HG02852 (cell line): ENCODE data around the gene TMEFF2.

Experiments used
- ATAC-seq: cut with Tn5 transposase; IDR thresholded peaks from one replicate; pipeline ENCODE4 v1.9.1; 2021; ENCODE audit warnings: mild to moderate bottlenecking, moderate library complexity; ENCODE audit not compliant: unreplicated experiment

Gene TMEFF2

DNA sequence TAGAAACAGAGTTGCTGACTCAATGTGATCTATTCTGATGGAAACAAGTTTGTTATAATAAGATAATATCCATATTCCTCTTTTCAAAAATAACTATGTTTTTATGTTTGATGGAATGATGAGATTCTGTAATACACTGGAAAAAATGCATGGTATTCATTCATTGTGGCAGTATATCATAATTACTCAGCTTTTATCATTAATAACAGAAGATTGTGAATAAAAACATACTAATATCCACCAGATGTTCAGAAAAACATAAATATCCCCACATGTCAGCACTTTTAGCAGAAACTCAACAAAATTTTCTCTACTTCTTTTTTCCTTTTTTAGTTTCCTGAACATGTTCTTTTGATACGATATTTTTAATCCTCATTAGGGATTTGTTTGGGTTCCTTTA, 217.0 kb downstream of the TMEFF2 start:
- no peak for ATAC-seq

DNA sequence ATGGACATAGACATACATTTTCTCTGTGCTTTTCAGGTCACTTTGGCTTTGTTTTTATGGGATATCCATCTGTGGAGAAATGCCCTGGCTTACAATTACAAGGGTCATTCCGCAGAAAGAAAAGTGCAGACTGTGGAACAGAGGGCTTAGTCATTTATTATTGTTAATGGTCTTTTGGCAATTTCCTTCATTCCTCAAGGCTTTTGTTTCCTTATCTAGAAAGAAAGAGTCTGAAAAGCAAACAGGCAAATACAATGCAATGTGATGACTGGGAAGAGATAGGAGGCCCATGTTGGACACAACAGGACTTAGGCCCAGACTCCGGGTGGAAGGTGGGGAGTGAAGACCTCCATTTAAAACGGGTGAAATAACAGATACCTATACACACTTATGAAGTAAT, 218.3 kb downstream of the TMEFF2 start:
- no peak for ATAC-seq

DNA sequence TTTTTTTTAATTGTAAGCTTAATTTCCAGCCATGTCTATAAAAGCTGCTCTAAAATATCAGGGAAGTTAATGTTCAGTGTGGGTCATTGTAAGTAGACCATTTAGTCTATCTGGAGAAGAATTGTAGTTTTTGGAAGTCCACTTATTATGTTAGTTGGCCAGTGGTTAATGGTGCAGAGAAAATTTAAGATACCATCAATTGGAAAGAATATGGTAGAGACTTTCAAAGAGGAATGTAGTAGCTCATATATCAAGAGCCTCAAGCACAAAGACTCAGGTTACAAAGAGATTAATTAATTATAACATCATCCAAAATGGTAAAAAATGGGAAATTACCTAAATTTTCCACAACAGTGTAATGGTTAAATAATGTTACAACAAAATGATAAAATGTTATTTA, 220.1 kb downstream of the TMEFF2 start:
- ATAC-seq, result no peak

DNA sequence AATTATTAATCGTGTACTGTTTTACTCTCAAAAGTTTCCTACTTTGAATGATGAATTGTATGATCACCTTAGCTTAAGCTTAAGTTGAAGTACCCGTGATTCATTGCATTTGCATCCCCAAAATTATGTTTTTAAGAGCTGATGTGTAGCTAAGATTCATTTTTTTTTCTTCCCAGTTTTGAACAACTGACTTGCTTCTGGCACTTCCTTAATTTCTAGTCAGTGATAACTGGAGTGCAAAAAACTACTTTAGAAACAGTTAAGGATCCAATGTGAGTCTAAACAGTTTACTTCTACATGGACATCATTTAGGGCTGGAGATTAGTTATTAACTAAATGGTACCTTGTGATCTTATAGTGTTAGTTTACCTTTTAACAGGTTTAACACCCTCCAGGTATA, 223.9 kb downstream of the TMEFF2 start:
- ATAC-seq, result no peak

DNA sequence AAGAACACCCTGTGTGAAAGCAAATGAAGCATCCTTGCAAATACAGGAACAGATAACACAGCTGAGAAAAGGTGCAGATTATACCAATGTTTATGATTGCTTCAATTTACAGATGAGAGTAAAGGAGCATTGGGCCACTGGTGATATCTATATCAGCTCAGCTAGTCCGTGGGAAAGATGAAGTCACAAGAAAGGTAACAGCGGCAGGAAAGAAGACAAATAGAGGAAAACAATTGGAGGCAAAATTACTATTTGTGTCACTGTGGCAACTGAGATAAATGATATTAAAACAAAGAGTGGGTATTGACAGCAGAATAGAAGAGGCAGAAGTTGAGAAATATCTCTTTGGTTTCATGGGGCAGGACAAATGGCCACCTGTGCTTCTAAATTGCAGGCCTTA, 226.6 kb downstream of the TMEFF2 start:
- no peak for ATAC-seq

DNA sequence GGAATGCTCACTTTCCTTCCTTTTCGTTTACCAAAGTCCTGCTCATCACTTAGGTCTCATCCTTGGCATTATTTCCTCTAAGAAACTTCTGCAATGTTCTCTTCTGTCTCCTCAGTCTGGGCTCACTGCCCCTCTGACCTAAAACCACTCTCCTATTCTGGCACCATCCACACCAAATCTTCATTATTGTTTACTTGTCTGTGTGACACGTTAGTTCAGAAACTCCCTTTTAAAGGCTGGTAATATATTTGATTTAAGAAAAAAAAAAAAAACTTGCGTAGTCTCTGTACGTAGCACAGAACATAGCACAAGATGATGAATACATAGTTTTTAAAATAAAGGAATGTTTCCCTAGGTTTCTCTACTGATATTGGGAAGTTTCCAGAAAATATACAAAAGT, 229.0 kb downstream of the TMEFF2 start:
- no peak for ATAC-seq

DNA sequence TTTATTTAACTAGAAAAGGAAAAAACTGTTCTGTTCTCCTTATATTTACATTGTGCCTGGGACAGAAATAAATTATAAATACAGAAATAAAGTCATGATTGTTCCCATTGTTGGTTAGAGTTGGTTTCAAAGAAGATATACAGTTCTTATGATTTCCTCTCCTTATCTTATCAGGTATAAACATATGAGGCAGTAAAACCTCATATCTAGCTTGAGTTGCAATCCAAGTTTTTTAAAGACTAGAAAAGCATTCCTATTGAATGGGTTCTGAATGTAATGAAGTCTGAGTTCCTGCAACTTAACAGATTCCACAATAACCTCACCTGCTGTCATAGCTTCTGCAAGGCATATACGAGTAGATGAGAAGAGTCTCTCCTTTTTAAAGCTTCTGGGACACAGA, 233.2 kb downstream of the TMEFF2 start:
- no peak for ATAC-seq

DNA sequence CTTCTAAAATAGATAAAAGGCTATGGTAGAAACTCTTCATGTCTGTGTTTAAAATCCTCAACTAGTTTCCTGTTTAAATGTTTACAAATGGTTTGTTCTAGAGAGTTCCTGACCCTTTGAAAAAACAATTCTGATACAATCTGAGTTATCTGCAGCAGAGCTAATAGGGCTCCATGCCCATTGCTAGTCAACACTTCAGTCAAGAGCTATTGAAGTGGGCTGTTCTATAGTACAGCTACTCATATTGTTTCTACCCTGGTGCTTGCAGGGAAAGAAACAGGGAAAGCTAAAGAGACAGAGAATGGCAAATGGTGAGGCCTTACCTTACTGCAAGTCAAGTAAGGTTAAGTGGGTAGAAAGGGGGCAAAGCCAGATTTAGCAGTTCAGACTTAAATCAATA, 235.5 kb downstream of the TMEFF2 start:
- no peak for ATAC-seq

DNA sequence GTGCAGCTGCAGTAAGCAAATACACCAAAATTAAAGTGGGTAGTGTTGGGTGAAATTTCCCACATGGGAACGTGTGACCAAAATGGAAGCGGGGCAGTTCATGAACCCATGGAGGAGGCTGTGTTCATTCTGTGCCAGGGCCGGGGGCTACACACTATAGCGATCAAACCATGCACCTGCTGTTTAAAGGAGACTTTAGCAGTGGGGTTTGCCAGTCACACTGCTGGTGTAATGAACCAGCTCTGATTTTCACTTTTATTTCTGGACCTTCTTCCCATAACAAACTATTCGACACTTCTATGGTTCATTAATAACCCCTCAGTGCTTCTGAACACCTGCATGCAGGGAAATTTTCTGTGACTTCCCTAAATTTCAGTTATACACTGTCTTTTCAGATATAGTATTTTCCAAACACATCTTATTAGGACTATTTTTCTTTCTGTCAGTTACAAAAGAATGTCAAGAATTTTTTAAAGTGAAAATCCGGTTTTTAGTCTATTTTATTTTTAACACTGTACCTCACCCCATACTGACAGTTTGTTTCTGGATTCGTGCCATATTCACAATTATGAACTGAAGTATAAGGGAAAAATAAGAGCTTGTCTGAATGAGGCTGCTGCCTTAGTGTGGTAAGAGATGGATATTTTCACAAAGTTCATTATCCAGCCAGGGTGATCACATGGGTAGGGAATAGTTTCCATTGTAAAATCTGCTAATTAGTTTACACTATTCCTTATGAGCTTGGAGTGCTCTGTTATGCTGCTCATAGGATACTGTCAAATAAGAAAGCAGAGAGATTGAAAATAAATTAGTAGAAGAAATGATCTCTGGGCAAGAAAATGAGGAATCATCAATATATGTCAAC, 236.5 kb downstream of the TMEFF2 start:
- ATAC-seq, result no peak

DNA sequence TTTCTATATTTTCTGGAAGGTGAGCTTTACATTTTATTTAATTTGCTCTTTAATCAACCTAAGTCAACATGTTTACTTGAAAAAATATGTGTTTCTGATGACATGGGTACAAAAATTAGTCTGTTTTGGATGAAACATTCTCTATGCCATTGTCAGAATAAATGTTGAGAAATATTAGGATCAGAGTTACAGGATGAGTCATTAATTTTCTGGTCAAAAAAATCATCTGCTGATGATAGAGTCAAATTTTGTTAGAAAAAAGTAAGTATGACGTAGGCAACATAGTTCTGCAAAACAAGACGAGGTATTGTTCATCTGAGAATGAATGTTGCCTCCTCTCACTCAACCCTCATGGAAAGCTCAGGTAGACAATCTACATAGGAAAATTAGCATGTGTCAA, 240.3 kb downstream of the TMEFF2 start:
- ATAC-seq, result no peak

DNA sequence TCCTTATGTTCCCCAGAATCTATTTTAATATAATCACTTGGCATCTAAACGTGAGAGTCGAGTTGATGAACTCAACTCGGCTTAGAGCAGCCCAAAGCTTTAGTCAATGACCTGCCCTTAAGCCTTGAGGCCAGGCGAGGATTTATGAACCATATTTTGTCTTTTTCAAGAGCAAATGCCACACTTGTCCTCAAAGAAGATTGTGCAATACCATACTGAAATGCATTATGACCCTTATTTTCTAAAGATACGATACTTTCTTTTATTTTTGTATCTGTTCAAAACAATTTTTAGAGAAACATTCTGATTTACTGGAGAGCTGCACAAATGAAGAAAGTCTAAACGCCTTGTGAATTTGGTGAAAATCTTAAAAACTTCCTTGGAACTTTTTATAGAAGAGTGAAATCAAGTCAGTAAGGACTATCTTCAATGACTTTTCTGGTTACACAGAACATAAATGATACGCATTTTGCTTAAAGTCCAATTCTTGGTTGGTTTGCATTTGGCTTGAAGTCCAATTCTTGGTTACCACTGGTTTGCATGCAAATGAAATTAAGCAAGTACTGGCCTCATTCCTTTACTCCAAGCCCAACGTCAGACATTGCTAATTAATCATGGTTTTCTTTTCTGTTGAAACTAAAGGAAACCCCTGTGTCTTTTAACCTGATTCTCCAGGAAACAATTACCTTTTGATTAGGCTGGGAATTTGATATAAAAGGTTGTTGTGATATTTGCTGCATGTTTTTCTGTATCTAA, 242.0 kb downstream of the TMEFF2 start:
- ATAC-seq, result no peak

DNA sequence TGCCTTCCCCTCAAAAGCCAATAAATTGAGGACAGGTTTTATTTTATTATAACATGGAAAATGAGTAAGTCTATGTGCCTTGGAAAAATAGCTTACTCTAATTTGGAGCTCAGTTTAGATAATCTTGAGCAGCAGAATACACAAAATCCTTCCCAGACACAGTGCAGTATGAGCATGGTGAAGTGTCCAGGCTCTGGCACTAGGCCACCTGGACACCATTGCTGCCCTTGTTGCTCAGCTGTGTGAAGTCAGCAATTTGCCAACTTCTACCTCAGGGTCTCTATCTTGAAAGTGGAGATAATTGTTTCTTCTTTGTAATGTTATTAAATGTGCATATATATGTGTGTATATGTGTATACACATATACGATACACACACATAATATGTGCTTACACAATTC, 242.9 kb downstream of the TMEFF2 start:
- no peak for ATAC-seq

DNA sequence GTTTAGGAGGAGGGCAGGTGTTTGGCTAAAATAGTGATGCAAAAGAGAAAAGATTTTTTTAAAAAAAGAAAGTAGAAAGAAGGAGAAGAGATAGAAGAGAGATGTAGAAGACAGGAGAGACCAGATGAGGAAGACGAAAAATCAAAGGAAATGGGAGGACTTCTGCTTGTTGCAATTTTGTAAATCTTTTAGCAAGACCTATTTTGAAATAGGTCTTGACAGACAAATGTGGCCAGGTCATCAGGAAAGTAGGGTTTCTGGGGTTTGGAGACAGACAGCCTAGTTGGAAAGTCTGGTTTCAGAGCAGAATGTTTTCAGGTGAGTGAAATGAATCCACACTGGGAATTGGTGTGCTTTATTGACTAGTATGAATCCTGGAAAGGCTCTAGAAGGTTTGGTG, 243.4 kb downstream of the TMEFF2 start:
- ATAC-seq, result no peak

DNA sequence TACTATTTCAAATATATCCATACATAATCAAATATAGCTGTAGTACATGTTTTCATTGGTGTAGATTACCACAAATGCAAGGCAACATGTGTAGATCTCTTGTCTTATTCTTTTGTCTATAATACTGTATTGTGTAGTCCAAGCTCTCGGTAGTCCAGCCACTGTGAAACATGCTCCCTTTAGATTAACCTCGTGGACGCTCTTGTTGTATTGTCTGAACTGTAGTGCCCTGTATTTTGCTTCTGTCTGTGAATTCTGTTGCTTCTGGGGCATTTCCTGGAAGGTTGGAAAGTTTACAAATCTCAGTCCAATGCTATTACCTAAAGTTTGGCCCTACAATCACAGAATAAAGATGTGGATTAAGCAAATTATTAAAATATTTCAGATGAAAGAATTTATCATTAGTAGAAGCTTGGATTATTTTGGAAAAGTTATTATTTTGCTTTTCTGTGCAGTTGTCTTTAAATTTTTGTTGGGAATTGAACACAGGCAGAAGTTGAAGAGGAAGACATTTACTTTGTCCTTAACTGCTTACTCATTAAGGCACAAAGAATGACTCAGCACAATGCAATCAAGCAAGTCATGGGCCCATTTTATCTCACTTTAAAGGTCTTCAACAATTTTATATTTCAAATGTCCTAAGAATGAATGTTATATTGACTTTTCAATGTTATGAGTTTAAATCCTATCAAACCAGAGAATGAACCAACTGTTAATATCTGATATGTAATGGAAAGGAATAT, 244.4 kb downstream of the TMEFF2 start:
- ATAC-seq, result peak; percentile 49

DNA sequence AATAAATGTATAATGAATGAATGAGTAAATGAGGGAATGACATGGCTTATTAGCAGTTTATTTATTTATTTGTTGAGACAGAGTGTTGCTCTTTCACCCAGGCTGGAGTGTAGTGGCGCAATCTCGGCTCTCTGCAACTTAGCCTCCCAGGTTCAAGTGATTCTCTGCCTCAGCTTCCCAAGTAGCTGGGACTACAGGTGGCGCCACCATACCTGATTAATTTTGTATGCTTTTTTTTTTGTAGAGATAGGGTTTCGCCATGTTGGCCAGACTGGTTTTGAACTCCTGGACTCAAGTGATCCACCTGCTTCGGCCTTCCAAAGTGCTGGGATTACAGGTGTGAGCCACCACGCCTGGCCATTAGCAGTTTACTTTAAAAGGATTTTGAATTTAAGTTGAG, 247.5 kb downstream of the TMEFF2 start:
- ATAC-seq, result no peak

DNA sequence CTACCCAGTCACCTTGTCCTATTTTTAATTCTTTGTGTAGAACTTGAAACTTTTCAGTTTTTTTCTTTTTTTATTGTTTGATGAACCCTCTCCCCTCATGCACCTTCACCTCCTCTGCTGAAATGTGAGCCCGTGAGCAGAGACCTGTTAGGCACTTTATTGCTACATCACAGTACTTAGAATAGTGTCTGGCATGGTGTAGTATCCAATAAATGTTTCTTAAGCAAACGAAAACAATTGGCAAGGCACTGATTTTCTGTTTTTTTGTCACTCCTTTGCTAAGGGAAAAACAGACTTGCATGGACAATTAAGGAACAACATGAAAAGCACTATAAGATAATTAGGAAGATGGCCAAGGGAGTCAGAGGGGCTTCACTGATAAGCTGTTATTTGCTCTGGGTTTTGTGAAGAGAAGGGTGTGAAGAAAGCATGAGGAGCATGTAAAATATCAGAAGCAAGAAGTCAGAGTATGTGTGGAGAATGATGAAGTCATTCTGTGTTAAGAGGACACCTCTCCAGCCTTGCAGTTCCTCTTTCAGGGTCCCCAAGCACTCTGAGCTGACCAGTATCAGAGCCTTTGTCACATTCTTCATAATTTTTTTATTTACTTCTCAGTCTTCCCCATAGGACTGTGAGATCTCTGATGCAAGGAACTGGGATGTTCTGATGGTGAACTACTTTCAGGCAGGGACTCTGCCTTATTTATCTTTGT, 248.1 kb downstream of the TMEFF2 start:
- ATAC-seq, result peak; percentile 46

DNA sequence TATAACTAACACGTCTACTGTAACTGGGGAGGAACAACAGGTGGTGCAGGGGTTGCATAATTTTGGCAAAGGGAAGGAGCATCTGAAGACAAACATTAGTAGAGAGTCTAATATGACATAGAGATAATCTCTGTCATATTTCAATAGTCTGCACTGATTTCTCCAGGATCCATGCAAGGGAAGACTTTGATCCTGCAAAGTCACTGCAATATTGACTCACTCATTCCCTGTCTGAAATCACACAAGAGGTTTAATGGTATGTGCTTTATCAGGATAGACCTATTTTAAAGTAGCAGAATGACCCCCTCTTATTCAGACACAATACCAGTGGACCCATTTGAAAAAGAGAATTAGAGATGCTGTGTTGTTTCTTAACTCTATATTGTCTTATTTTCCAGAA, 249.1 kb downstream of the TMEFF2 start:
- ATAC-seq, result no peak

DNA sequence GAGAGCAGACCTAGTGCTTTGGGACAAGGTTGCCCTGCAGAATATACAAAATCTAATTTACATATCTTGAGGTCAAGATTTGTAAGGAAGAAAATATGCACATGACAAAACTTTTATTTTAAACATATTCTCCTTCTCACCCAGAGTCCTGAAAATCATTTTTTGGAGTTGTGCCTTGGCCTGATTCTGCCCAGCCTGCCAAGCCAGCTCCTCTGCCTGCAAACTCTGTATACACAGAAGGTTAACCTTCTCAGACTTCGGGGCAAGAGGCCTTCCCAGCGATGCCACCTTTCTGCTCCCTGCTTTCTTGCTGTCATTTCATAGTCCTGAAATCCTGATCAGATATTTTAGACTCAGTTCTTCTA, 252.0 kb downstream of the TMEFF2 start:
- ATAC-seq, result no peak

DNA sequence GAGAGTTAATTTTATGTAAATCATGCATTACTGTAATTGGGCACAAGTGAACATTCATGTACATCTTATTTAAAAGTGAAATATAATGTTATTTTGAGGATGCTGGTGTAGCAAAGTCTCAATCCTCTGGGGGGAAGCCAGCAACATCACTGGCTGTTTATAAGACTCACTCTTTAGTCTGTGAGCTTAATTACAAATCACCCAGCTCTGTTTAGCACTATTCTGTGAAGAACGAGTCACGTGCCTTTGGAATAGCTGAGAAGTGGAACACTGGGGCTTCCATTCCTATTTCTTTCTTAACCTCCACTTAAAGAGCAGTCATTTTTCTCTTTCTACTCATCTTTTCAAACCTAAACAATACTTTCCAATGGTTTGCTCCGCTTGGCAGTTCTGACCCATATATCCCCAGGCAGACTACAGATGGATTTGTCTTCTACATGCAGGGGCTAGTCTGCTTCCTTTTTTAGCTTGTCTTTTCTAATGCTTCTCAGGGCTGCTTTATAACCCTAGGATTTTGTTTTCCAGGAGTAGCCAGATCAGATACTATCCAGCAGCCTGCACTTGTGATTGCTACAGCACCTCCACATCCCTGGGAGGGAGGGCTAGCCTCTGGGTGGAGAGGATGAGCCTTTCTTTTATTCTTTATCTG, 252.5 kb downstream of the TMEFF2 start:
- no peak for ATAC-seq

DNA sequence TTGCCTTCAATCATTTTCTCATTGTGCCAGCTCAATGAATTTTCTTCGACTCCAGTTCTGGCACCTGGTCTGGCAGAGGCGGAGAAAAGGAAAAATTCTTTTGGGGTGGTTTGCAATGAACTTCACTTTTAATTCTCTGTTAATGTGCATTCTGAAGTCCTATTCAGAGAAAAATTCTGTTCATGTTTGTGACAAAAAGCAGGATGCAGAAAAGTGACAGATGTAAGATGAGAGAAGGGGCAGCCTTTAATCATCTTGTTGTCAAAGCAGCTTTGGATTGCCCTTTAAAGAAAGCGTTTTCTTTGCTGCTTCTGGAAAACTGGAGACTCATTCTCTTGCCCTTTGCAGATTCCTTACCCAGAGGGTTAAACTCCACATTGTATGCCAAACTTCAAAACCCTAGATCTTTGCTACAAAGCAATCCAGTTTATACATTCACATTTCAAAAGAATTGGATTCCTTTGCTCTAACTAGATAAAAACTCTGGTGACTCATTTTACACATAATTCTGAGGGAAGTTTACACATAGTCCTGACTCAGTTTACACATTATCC, 253.3 kb downstream of the TMEFF2 start:
- no peak for ATAC-seq
